ENCODE data around the gene CHIA. TPM values are rescaled to one million over a fixed set of nuclear protein-coding genes. Genes with fewer than 3 reads are reported as not detected.

The CHIA gene
- total and polyA plus RNA-seq, 2 donors from 2014 or later = 0.52 TPM; not detected in 1

- no peak for DNase-seq
- no peak for TF ChIP-seq CTCF (IDR thresholded peaks at IDR 0.05; ENCODE audit: borderline replicate concordance, extremely low read depth, insufficient read depth)
- Histone ChIP-seq H3K9me3 (ENCODE audit: control insufficient read depth in 2 of 3, insufficient read depth in 1 of 3, low read length in 3 of 3) (no peaks in the 10 kb centered on the region), H3K4me1 (ENCODE audit: control insufficient read depth in 2 of 3, insufficient read depth in 2 of 3, low read depth in 1 of 3, low read length in 3 of 3) (no peaks in the 10 kb centered on the region), H3K36me3 (ENCODE audit: control insufficient read depth in 2 of 3, insufficient read depth in 3 of 3, low read length in 3 of 3) (no peaks in the 10 kb centered on the region), H3K4me3 (ENCODE audit: low read length in 3 of 3) (no peak overlapping the region), H3K27me3 (ENCODE audit: control insufficient read depth, insufficient read depth, low read length) (no peaks in the 10 kb centered on the region), H3K27ac (ENCODE audit: low read depth in 2 of 2, low read length in 2 of 2) (no peak overlapping the region), H3K9ac (ENCODE audit: low read length in 3 of 3) (no peak overlapping the region)
- FAIRE-seq = no peak
- intact Hi-C loops (cut with DNase I) = no loop called here
Observed at GRCh38 chr1:111361761-111362160, 71.1 kb downstream of the CHIA start.

- no peaks in the 10 kb centered on the region for H3K36me3 ChIP-seq (ENCODE audit: control insufficient read depth in 2 of 3, insufficient read depth in 3 of 3, low read length in 3 of 3)
- H3K27me3 ChIP-seq (ENCODE audit: control insufficient read depth, insufficient read depth, low read length) = no peaks in the 10 kb centered on the region
- FAIRE-seq (no peak), DNase-seq (no peak)
- no peaks in the 10 kb centered on the region for H3K4me1 ChIP-seq (ENCODE audit: control insufficient read depth in 2 of 3, insufficient read depth in 2 of 3, low read depth in 1 of 3, low read length in 3 of 3)
- no peak for TF ChIP-seq CTCF (IDR thresholded peaks at IDR 0.05; ENCODE audit: borderline replicate concordance, extremely low read depth, insufficient read depth)
- H3K9me3 ChIP-seq (ENCODE audit: control insufficient read depth in 2 of 3, insufficient read depth in 1 of 3, low read length in 3 of 3) = no peaks in the 10 kb centered on the region
- intact Hi-C loops (cut with DNase I) = no loop called here
- no peak overlapping the region for H3K9ac ChIP-seq (ENCODE audit: low read length in 3 of 3)
- H3K27ac ChIP-seq (ENCODE audit: low read depth in 2 of 2, low read length in 2 of 2) = no peak overlapping the region
- H3K4me3 ChIP-seq (ENCODE audit: low read length in 3 of 3) = no peak overlapping the region
Observed at GRCh38 chr1:111364690-111365089, 74.0 kb downstream of the CHIA start.

- Histone ChIP-seq H3K9ac (ENCODE audit: low read length in 3 of 3) (no peak overlapping the region), H3K9me3 (ENCODE audit: control insufficient read depth in 2 of 3, insufficient read depth in 1 of 3, low read length in 3 of 3) (no peaks in the 10 kb centered on the region), H3K36me3 (ENCODE audit: control insufficient read depth in 2 of 3, insufficient read depth in 3 of 3, low read length in 3 of 3) (no peaks in the 10 kb centered on the region), H3K4me1 (ENCODE audit: control insufficient read depth in 2 of 3, insufficient read depth in 2 of 3, low read depth in 1 of 3, low read length in 3 of 3) (no peaks in the 10 kb centered on the region), H3K27ac (ENCODE audit: low read depth in 2 of 2, low read length in 2 of 2) (no peak overlapping the region), H3K4me3 (ENCODE audit: low read length in 3 of 3) (no peak overlapping the region), H3K27me3 (ENCODE audit: control insufficient read depth, insufficient read depth, low read length) (no peaks in the 10 kb centered on the region)
- intact Hi-C loops (cut with DNase I) = no loop called here
- FAIRE-seq = no peak
- DNase-seq = no peak
- TF ChIP-seq CTCF (IDR thresholded peaks at IDR 0.05; ENCODE audit: borderline replicate concordance, extremely low read depth, insufficient read depth) = no peak
Observed at GRCh38 chr1:111366256-111366655, 75.6 kb downstream of the CHIA start.

GRCh38 chr1:111369177-111369576, 78.5 kb downstream of the CHIA start:
- no peak overlapping the region for H3K27ac ChIP-seq (ENCODE audit: low read depth in 2 of 2, low read length in 2 of 2)
- no peak overlapping the region for H3K4me3 ChIP-seq (ENCODE audit: low read length in 3 of 3)
- TF ChIP-seq CTCF (IDR thresholded peaks at IDR 0.05; ENCODE audit: borderline replicate concordance, extremely low read depth, insufficient read depth) = no peak
- H3K9ac ChIP-seq (ENCODE audit: low read length in 3 of 3) = no peak overlapping the region
- DNase-seq = no peak
- no peak for FAIRE-seq
- H3K36me3 ChIP-seq (ENCODE audit: control insufficient read depth in 2 of 3, insufficient read depth in 3 of 3, low read length in 3 of 3) = no peaks in the 10 kb centered on the region
- no peaks in the 10 kb centered on the region for H3K9me3 ChIP-seq (ENCODE audit: control insufficient read depth in 2 of 3, insufficient read depth in 1 of 3, low read length in 3 of 3)
- intact Hi-C loops (cut with DNase I) = no loop called here
- H3K4me1 ChIP-seq (ENCODE audit: control insufficient read depth in 2 of 3, insufficient read depth in 2 of 3, low read depth in 1 of 3, low read length in 3 of 3) = no peaks in the 10 kb centered on the region
- H3K27me3 ChIP-seq (ENCODE audit: control insufficient read depth, insufficient read depth, low read length) = no peaks in the 10 kb centered on the region

Measured in kidney (tissue), 14 donors.